OCI-LY3 (cell line): ENCODE results near the gene OCRL.
A peak's percentile ranks its signal among the peaks of the same experiment; 100 is the strongest.

Experiments used
- H2AFZ ChIP-seq: fragments of 200-600, 300-600 bp; shearing (Covaris generic); 2 replicates; pipeline ENCODE4 v1.6.0; 2014; ENCODE audit warnings: antibody characterized with exemption, low read depth, low read length
- H3K27ac ChIP-seq: fragments of 200-600, 300-600 bp; sonication (generic); 2 replicates; pipeline ENCODE4 v1.5.1; 2014; ENCODE audit warnings: mild to moderate bottlenecking, low read length, moderate library complexity, mixed read lengths
- H3K27me3 ChIP-seq: fragments of 200-600, 300-600 bp; sonication (generic); 2 replicates; pipeline ENCODE4 v1.6.1; 2014; ENCODE audit warnings: low read depth, low read length, mixed read lengths
- H3K36me3 ChIP-seq: fragments of 200-600, 300-600 bp; sonication (generic); replicated peaks from 2 replicates; pipeline ENCODE3; 2014; ENCODE audit warnings: low read depth, low read length, mixed read lengths
- H3K4me1 ChIP-seq: fragments of 300-600, 200-600 bp; sonication (generic); 2 replicates; pipeline ENCODE4 v1.6.1; 2014; ENCODE audit warnings: low read length, mixed read lengths
- H3K4me2 ChIP-seq: fragments of 200-600, 300-600 bp; sonication (generic); 2 replicates; pipeline ENCODE4 v1.6.1; 2014; ENCODE audit warnings: low read length, mixed read lengths
- H3K4me3 ChIP-seq: fragments of 300-600, 200-600 bp; sonication (generic); 2 replicates; pipeline ENCODE4 v1.5.1; 2014; ENCODE audit warnings: antibody characterized with exemption, mild to moderate bottlenecking, low read length, moderate library complexity
- H3K79me2 ChIP-seq: fragments of 300-600, 200-600 bp; shearing (Covaris generic); 2 replicates; pipeline ENCODE4 v1.6.1; 2014; ENCODE audit warnings: mild to moderate bottlenecking, low read length, mixed read lengths
- H3K9ac ChIP-seq: fragments of 300-600, 200-600 bp; shearing (Covaris generic); 2 replicates; pipeline ENCODE4 v1.6.0; 2014; ENCODE audit warnings: mild to moderate bottlenecking, low read length, moderate library complexity
- H3K9me3 ChIP-seq: fragments of 200-600, 300-600 bp; shearing (Covaris generic); 2 replicates; pipeline ENCODE4 v1.6.1; 2014; ENCODE audit warnings: low read length, mixed read lengths; ENCODE audit not compliant: insufficient read depth
- H4K20me1 ChIP-seq: fragments of 200-600, 300-600 bp; sonication (generic); 2 replicates; pipeline ENCODE4 v1.6.1; 2016; ENCODE audit warnings: low read length, mixed read lengths; ENCODE audit not compliant: insufficient read depth
- EZH2phosphoT487 ChIP-seq: fragments of 200-600 bp; shearing (Covaris generic); IDR thresholded peaks from 2 replicates; pipeline ENCODE4 v1.6.1; 2018; ENCODE audit warnings: antibody characterized with exemption, mixed run types, low read depth
- TF ChIP-seq, protein P1 (sequence below): fragments of 200-600, 300-600 bp; sonication (generic); IDR thresholded peaks from 2 replicates; pipeline ENCODE4 v1.5.1; 2014; ENCODE audit warnings: antibody characterized with exemption, low read length, low read depth

The OCRL gene

GRCh38 chrX:129534816-129535578 lies 5.1 kb upstream of the OCRL start:
- no peaks in the 10 kb centered on the region for H3K4me1 ChIP-seq
- H3K4me2 ChIP-seq = no peak overlapping the region
- no peaks in the 10 kb centered on the region for H4K20me1 ChIP-seq
- H3K79me2 ChIP-seq = no peaks in the 10 kb centered on the region
- no peak overlapping the region for H3K4me3 ChIP-seq
- H3K9ac ChIP-seq = no peak overlapping the region
- no peaks in the 10 kb centered on the region for H3K36me3 ChIP-seq
- H3K9me3 ChIP-seq = no peaks in the 10 kb centered on the region
- H2AFZ ChIP-seq = no peak overlapping the region
- no peaks in the 10 kb centered on the region for H3K27me3 ChIP-seq
- H3K27ac ChIP-seq = no peak overlapping the region
- no peak for TF ChIP-seq EZH2phosphoT487
- TF ChIP-seq, protein P1, sequence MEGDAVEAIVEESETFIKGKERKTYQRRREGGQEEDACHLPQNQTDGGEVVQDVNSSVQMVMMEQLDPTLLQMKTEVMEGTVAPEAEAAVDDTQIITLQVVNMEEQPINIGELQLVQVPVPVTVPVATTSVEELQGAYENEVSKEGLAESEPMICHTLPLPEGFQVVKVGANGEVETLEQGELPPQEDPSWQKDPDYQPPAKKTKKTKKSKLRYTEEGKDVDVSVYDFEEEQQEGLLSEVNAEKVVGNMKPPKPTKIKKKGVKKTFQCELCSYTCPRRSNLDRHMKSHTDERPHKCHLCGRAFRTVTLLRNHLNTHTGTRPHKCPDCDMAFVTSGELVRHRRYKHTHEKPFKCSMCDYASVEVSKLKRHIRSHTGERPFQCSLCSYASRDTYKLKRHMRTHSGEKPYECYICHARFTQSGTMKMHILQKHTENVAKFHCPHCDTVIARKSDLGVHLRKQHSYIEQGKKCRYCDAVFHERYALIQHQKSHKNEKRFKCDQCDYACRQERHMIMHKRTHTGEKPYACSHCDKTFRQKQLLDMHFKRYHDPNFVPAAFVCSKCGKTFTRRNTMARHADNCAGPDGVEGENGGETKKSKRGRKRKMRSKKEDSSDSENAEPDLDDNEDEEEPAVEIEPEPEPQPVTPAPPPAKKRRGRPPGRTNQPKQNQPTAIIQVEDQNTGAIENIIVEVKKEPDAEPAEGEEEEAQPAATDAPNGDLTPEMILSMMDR = no peak

DNA sequence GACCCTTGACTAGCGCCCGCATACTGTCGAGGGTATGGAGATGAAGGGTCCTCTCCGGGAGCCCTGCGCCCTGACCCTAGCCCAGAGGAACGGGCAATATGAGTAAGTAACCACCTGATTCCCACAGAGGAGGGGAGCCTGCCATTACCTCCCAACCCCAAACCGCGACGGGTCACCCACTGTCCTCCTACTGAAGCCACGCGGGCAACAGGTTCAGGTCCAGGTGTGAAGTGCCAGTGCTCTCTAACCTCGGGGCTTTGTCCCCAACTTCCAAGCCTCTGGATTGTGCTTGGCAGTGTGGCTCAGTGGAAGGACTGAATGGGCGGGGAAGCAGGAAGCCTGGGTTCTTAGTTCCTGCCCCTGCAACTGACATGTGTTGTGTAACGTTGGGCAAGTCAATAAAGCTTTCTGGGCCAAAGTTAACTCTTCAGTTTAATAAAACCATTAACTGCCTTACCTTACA lies 694 bp downstream of the OCRL start:
- H3K79me2 ChIP-seq = peaks cover 5% of the 10 kb centered on the region
- H3K27ac ChIP-seq = no peak overlapping the region
- H3K4me2 ChIP-seq = peak overlapping the region; percentile 98
- peak overlapping the region; percentile 89 for H3K9ac ChIP-seq
- H2AFZ ChIP-seq = no peak overlapping the region
- no peaks in the 10 kb centered on the region for H3K27me3 ChIP-seq
- peaks cover 5% of the 10 kb centered on the region; the same call in 1 of the 2 replicates for H3K4me1 ChIP-seq
- H3K9me3 ChIP-seq = no peaks in the 10 kb centered on the region
- peak overlapping the region; percentile 94 for H3K4me3 ChIP-seq
- H4K20me1 ChIP-seq = no peaks in the 10 kb centered on the region
- H3K36me3 ChIP-seq = peaks cover 4% of the 10 kb centered on the region
- TF ChIP-seq, protein P1 = no peak
- TF ChIP-seq EZH2phosphoT487 = no peak

DNA sequence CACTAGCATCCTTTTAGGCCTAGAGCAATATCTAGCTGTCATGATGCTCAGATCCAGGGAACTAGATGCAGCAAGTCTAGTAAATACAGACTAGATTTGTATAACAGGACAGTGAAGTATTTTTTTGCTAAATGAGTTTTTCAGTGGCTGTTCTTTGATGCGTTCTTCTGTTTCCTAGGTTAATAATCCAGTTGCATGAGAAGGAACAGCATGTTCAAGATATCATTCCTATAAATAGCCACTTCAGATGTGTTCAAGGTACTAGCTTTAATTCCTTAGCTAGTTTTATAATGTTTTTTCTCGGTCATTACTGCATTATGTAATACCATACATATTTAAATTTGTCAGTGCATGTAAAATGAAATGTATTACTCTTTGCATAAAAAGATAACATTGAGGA lies 4.7 kb downstream of the OCRL start:
- Histone ChIP-seq H3K79me2 (peaks cover 5% of the 10 kb centered on the region), H2AFZ (no peak overlapping the region), H3K27me3 (no peaks in the 10 kb centered on the region), H3K9me3 (no peaks in the 10 kb centered on the region), H3K27ac (no peak overlapping the region), H3K4me2 (no peak overlapping the region), H4K20me1 (no peaks in the 10 kb centered on the region), H3K4me1 (peaks cover 14% of the 10 kb centered on the region), H3K36me3 (peaks cover 4% of the 10 kb centered on the region), H3K4me3 (no peak overlapping the region), H3K9ac (no peak overlapping the region)
- TF ChIP-seq, protein P1 = no peak
- no peak for TF ChIP-seq EZH2phosphoT487

DNA sequence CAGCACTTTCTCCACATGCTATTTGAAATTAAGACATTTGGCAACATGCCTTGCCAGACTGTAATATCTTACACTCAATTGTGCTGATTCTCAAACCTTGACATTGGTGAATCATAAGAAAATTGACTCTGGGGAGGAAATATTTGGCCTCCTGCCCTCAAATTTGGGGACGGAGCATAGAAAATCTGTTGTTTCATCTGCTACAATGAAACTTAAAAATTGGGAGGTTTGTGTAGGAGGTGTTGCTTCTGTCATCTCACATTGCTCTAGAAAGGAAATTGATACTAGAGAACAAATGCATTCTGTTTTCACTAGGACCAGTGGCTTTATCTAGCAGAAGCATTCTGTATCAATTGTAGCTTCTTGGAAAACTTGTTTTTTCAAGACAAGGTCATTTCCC lies 5.3 kb downstream of the OCRL start:
- Histone ChIP-seq H3K9me3 (no peaks in the 10 kb centered on the region), H3K4me1 (peaks cover 14% of the 10 kb centered on the region), H3K79me2 (peaks cover 5% of the 10 kb centered on the region), H2AFZ (no peak overlapping the region), H3K4me2 (no peak overlapping the region), H4K20me1 (no peaks in the 10 kb centered on the region), H3K4me3 (no peak overlapping the region), H3K9ac (no peak overlapping the region), H3K27ac (no peak overlapping the region), H3K36me3 (peaks cover 4% of the 10 kb centered on the region), H3K27me3 (no peaks in the 10 kb centered on the region)
- no peak for TF ChIP-seq EZH2phosphoT487
- TF ChIP-seq, protein P1 = no peak
